Gastrocnemius medialis (tissue), 4 donors: Measurements from ENCODE around the gene C1QB.

Experiments
- CTCF ChIP-seq, 5 experiments: fragments of 450-650 bp in 3 of 5; fragments of 200-600 bp in 2 of 5; sonication (generic) in 2 of 5; IDR thresholded peaks in 4 of 5; conservative IDR thresholded peaks in 1 of 5; 1 replicate in 4 of 5; 2 replicates in 1 of 5; pipeline ENCODE4 v1.5.1; 2016 to 2019; ENCODE audit warnings: antibody characterized with exemption in 5 of 5, mild to moderate bottlenecking in 3 of 5, moderate library complexity in 3 of 5
- POLR2A ChIP-seq, 2 donors: fragments of 450-650 bp; IDR thresholded peaks; one replicate each; pipeline ENCODE4 v1.6.1; 2017; ENCODE audit warnings: antibody characterized with exemption in 2 of 2, mild to moderate bottlenecking in 2 of 2, moderate library complexity in 2 of 2

GRCh38 chr1:22613951-22614350, 39.1 kb upstream of the C1QB start:
- no peak for TF ChIP-seq POLR2A (IDR thresholded peaks at IDR 0.05)
- TF ChIP-seq CTCF (IDR thresholded peaks at IDR 0.05 in 4 of 5, conservative IDR thresholded peaks at IDR 0.05 in 1 of 5) = no peak
